RWPE2 (cell line): ENCODE measurements around the gene PALD1.

ENCODE experiments used
- ATAC-seq: fragments of 200-7000 bp; cut with Tn5 transposase; 3 replicates; pipeline ENCODE4 v1.9.1; 2021; ENCODE audit warnings: low read depth
- DNase-seq: peaks from one replicate; pipeline ENCODE4 v3.0.0-alpha.2; 2020; ENCODE audit warnings: low spot score
- H3K27ac ChIP-seq: fragments of 450-650 bp; 2 replicates; pipeline ENCODE4 v1.5.1; 2017; ENCODE audit warnings: mild to moderate bottlenecking; ENCODE audit not compliant: poor library complexity, severe bottlenecking
- H3K27me3 ChIP-seq: fragments of 250-450 bp; sonication (Bioruptor Pico); 2 replicates; pipeline ENCODE4 v1.5.1; 2021; ENCODE audit warnings: mild to moderate bottlenecking, moderate library complexity; ENCODE audit not compliant: insufficient read depth, poor library complexity, severe bottlenecking
- H3K36me3 ChIP-seq: fragments of 250-450 bp; sonication (Bioruptor Pico); 2 replicates; pipeline ENCODE4 v1.5.1; 2020; ENCODE audit warnings: low read depth, mild to moderate bottlenecking, moderate library complexity
- H3K4me1 ChIP-seq: fragments of 250-450 bp; sonication (Bioruptor Pico); 2 replicates; pipeline ENCODE4 v1.5.1; 2021; ENCODE audit warnings: mild to moderate bottlenecking, moderate library complexity; ENCODE audit not compliant: insufficient read depth, poor library complexity, severe bottlenecking
- H3K4me3 ChIP-seq: fragments of 250-450 bp; sonication (Bioruptor Pico); 2 replicates; pipeline ENCODE4 v1.5.1; 2021; ENCODE audit warnings: mild to moderate bottlenecking, moderate library complexity; ENCODE audit not compliant: severe bottlenecking
- H3K9me3 ChIP-seq: fragments of 250-450 bp; sonication (Bioruptor Pico); 2 replicates; pipeline ENCODE4 v1.5.1; 2021; ENCODE audit warnings: mild to moderate bottlenecking, moderate library complexity; ENCODE audit not compliant: severe bottlenecking
- TF ChIP-seq, protein P1 (sequence below): fragments of 450-650 bp; IDR thresholded peaks from one replicate; pipeline ENCODE4 v1.5.1; 2017; ENCODE audit warnings: mild to moderate bottlenecking, moderate library complexity; ENCODE audit not compliant: poor library complexity, severe bottlenecking

The PALD1 gene

DNA sequence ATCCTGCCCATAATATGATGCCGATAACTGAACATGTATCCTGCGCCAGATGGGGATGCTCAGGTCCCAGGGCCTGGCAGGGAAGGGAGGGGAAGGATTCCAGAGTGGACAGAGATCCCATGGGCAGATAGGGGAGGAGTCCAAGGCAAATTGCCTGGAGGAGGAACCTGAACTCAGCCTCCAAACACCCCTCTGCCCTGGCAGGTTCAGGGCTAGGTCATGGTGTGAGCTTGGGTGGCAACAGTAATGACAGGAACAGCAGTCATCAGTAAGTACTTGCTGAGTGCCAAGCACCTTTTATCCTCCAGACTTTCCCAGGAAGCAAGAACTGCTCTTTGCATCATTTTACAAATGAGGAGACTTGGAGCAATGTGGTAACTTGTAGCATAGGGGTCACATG lies 3.8 kb upstream of the PALD1 start:
- ATAC-seq: no peak
- no peak for DNase-seq
- H3K27ac ChIP-seq: no peak overlapping the region
- H3K36me3 ChIP-seq: no peaks in the 10 kb centered on the region
- peaks cover 14% of the 10 kb centered on the region for H3K4me1 ChIP-seq
- H3K4me3 ChIP-seq: no peak overlapping the region
- H3K27me3 ChIP-seq: peaks cover 41% of the 10 kb centered on the region
- TF ChIP-seq, protein P1, sequence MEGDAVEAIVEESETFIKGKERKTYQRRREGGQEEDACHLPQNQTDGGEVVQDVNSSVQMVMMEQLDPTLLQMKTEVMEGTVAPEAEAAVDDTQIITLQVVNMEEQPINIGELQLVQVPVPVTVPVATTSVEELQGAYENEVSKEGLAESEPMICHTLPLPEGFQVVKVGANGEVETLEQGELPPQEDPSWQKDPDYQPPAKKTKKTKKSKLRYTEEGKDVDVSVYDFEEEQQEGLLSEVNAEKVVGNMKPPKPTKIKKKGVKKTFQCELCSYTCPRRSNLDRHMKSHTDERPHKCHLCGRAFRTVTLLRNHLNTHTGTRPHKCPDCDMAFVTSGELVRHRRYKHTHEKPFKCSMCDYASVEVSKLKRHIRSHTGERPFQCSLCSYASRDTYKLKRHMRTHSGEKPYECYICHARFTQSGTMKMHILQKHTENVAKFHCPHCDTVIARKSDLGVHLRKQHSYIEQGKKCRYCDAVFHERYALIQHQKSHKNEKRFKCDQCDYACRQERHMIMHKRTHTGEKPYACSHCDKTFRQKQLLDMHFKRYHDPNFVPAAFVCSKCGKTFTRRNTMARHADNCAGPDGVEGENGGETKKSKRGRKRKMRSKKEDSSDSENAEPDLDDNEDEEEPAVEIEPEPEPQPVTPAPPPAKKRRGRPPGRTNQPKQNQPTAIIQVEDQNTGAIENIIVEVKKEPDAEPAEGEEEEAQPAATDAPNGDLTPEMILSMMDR: no peak
- no peaks in the 10 kb centered on the region for H3K9me3 ChIP-seq

DNA sequence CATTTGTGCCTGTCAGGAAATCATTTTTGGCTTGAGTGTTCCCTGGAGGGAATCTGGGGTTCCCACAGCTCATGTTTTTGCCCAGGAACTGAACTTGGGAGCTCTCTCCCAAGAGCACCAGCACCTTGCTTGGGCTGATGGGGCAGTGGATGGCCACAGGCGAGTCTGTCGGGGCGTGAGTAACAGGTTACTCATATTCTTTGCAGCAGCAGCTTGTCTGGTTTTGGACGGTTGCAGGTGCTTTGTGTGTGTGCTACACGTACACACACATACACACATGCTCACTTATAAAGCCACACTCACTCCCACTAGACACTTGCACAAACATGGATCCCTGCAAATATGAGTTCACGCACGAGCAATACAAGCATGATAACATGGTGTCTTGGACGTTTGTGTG lies 2.9 kb upstream of the PALD1 start:
- H3K27me3 ChIP-seq: peaks cover 41% of the 10 kb centered on the region
- no peak overlapping the region for H3K4me3 ChIP-seq
- DNase-seq (no peak), ATAC-seq (peak; percentile 77)
- H3K4me1 ChIP-seq: peaks cover 14% of the 10 kb centered on the region
- H3K27ac ChIP-seq: no peak overlapping the region
- H3K36me3 ChIP-seq: no peaks in the 10 kb centered on the region
- H3K9me3 ChIP-seq: no peaks in the 10 kb centered on the region
- TF ChIP-seq, protein P1: no peak

DNA sequence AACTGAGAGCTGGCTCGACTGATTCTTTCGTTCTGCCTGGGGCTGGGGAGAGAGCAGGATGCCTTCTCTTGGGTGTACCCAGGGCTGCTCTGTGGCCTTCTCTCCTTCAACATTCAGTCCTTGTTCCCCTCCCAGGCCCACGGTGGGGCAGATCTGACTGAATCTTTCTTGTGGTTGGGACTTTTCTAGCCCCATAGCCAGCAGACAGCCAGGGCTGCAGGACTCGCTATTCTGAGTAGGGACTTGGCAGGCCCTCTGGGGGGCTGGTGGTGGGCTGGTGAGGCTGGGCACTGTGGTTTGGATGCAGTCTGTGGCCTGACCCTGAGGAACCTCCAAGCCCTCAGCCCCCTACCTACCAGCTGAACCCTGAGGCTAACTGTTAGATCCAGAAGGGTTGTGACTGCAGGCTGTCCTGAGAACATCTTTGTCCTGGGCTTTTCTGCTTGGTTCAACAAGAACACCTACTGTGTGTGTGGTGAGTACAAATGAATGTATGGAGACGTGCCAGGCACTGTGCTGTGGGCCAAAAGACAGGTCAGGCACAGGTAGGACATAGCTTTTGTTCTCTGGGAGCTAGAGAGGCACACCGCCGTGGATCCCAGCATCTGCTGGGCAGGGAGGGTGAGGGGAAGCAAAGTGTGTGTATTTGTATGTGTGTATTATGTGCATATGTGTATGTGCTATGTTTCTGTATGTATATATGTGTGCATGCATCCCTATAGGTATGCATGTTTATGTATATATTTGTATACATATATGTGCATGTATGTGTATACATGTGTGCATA lies 2.1 kb upstream of the PALD1 start:
- DNase-seq: no peak
- Histone ChIP-seq H3K27ac (no peak overlapping the region), H3K9me3 (no peaks in the 10 kb centered on the region), H3K4me1 (peaks cover 14% of the 10 kb centered on the region), H3K27me3 (peaks cover 41% of the 10 kb centered on the region), H3K4me3 (no peak overlapping the region), H3K36me3 (no peaks in the 10 kb centered on the region)
- TF ChIP-seq, protein P1: no peak
- no peak for ATAC-seq

DNA sequence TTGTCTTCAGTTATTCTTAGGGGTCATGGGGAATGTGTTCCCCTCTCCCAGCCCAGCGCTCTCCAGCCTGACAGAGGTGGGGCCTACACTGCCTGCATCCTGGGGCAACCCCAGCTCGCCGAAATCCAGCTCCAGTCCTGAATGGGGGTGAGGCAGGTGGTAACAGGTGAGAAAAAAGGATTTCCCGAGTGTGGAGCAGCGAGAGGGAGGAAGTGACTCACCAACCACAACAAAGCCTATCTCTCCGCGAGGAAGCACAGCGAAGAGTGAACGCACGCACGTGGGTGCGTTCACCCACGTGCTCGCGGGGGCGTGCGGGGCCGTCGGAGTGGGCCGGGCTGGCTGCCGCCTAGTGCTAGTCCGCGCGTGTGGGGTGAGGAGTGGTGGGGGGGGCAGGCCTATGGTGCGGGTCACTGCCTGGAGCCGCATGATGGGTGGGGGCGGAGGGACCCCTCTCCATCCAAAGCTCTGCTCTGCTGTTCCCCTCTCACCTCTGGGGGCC lies 855 bp upstream of the PALD1 start:
- peak; percentile 56 for ATAC-seq
- Histone ChIP-seq H3K4me1 (peaks cover 14% of the 10 kb centered on the region), H3K27me3 (peaks cover 41% of the 10 kb centered on the region), H3K27ac (no peak overlapping the region), H3K36me3 (no peaks in the 10 kb centered on the region), H3K4me3 (peak overlapping the region; percentile 19), H3K9me3 (no peaks in the 10 kb centered on the region)
- TF ChIP-seq, protein P1: no peak
- no peak for DNase-seq

DNA sequence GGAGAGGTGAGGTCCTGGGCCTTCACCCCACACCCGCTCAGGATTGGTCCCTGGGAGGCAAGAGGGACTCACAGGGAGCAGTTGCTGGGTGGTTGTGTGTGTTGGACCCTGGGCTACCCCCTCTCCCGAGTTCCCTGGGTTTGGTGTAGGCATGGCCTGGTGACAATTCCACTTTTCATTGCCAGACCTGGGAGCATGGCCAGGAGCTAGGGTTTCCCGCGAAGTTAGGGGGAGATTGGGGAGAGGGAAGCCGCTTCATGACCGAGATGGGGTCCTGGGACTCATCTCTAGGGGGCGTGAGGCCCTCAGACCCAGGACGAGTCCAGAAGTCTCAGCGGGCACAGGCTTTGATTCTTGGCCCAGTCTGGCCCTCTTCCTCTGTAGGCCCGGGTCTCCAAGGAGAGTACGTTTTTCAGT lies 606 bp downstream of the PALD1 start:
- Histone ChIP-seq H3K36me3 (no peaks in the 10 kb centered on the region), H3K4me3 (peak overlapping the region; percentile 19), H3K27ac (no peak overlapping the region), H3K4me1 (peaks cover 14% of the 10 kb centered on the region), H3K27me3 (peaks cover 41% of the 10 kb centered on the region), H3K9me3 (no peaks in the 10 kb centered on the region)
- ATAC-seq (no peak), DNase-seq (no peak)
- TF ChIP-seq, protein P1: no peak
